Measurements from ENCODE around the gene IRF9.
A peak's percentile ranks its signal among the peaks of the same experiment; 100 is the strongest.

The IRF9 gene

GRCh38 chr14:24160850-24161804 is at the start of gene IRF9:
IRF9 (plus strand) TSS chr14:24161265; CDS start chr14:24162145, 880 bp downstream.
- DNase-seq, result peak; percentile 98

GRCh38 chr14:24113379-24113800 is 47.7 kb upstream of the IRF9 start:
- peak; percentile 12 for DNase-seq

GRCh38 chr14:24113801-24114531 is 47.1 kb upstream of the IRF9 start:
- DNase-seq, result peak; percentile 87

DNA sequence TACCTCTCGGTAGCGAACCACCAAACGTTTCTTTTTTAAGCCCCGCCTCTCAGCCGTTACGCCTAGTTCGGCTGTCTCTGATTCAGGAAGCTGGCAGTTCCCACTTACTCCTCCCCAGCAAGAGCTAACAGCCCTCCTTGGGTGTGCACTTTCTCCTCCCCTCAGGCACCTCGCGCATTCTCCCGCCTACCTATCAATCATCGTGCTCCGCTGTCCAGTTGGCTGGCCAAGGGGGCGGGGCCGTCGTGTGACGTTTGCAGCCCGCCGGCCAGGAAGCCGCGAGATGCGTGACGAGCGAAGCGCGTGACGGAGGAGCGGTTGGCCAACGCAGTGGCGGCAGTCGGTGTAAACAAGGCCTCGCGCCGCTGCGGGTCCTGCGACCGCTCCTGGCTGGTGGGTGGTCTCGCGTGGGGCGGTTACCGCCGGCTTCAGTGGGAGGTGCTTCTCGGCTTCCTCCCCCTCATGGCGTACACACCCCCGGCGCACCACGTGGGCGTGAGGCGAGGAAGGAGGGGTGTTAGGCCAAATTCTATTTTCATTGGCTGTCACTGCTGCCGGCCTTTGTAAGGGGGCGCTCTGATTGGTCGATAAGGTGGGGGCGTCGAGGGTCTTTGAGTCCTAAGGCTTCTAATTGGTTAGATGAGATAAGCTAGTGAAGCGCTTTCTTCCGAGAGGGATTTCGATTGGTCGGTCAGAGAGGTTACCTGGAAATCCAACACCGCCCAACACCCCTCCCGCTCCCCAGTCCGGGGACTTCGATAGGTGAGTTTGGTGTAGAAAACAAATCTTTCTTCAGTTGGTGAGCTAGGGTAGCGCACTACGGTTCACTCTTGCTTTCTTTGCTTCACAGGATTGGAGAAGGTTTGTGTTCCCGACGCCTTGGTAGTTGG is 46.3 kb upstream of the IRF9 start, which contains the start of the genes DCAF11 and NRL:
Gene DCAF11 (plus strand): TSS at position 246 of the 890 bp plus-strand sequence. CDS start 818 bp downstream, outside the sequence.
Gene NRL (minus strand): TSS at position 418 of the 890 bp plus-strand sequence. CDS start 32,101 bp downstream, outside the sequence.
- DNase-seq, result peak; percentile 99

- no peak for DNase-seq
These were observed 45.5 kb upstream of the IRF9 start for GRCh38 chr14:24115422-24116127.

DNA sequence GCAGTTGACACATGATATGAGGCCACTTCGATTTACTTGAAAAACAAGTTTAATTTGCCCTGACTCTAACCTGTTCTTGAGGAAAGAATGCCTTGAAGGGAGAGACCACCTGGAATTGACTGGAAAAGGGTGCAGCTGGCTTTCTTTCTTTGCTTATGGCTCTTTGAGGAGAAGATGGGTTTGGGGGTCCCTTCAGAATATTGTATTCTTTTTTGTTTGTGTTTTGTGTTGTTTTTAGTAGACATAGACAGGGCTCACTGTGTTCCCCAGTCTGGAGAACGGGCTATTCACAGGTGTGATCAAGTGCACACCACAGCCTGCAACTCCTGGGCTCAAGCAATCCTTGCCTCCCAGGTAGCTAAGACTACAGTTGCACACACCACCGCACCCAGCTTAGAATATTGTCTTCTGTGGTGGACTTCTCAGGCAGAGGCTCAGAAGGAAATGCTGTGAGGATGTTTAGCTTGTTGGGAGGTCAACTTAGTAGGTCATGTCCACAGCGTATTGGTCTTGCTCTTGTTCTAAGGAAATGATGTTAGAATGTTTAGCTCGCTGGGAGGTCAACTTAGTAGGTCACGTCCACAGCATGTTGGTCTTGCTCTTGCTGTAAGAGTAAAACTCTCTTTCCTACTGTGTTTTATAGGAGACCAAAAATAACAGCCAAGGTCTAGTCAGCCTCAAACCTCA is 44.8 kb upstream of the IRF9 start:
- DNase-seq, result no peak

DNA sequence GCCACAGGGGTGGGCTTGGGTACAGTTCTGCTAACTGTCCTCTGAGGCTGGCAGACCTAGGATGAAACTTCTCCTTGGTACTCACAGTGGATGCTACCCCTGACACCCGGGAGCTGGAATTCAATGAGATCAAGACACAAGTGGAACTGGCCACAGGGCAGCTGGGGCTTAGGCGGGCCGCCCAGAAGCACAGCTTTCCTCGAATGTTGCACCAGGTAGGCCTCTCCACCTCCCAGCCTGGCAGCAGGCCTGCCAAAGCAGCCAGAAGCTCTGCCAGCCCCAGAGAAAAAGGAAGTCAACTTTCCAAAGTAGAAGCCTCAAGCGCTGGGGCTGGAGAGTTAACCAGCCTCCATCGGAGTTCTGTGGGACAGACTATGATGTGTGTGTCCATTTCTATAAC is 43.9 kb upstream of the IRF9 start:
- DNase-seq, result no peak

DNA sequence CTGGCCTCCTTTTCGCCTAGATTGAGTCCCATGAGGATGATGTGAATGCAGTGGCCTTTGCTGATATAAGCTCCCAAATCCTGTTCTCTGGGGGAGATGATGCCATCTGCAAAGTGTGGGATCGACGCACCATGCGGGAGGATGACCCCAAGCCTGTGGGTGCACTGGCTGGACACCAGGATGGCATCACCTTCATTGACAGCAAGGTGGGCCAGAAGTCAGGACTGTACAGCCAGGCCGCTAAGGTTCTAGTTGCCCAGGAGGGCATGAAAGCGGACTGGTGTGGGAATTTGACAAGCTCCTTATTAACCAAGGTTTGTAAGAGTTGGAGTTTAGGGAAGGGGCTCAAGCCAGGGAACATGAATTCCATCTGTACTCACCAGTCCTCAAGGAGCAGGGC is 41.4 kb upstream of the IRF9 start:
- DNase-seq, result no peak

DNA sequence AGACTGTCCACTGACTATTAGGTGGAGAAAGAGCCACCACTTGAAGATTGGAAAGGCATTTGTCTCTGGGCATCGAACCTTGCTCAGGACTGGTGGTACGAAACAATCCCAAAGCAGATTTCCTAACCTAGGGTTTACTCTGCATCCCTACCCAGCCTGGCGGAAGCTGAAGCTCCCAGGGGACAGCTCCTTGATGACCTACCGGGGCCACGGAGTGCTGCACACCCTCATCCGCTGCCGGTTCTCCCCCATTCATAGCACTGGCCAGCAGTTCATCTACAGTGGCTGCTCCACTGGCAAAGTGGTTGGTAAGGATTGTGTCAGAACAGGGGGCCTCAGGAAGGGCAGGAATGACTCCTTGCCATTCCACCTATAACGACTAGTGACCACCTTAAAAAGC is 39.9 kb upstream of the IRF9 start:
- no peak for DNase-seq

DNA sequence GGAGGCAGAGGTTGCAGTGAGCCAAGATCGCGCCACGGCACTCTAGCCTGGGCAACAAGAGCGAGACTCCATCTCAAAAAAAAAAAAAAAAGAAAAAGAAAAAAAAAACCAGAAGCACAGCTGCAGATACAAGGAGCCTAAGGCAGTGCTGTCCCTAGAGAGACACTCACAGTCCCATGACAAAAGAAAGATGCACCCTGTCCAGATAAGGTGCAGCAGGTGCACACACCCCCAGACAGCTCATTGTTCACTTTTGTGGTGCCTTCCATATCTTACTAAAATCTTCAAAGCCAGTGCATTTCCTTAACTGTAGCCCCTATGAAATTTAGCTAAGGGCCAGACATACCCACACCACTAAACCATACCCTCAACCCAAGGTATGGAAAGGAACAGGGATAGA is 38.6 kb upstream of the IRF9 start:
- no peak for DNase-seq

DNA sequence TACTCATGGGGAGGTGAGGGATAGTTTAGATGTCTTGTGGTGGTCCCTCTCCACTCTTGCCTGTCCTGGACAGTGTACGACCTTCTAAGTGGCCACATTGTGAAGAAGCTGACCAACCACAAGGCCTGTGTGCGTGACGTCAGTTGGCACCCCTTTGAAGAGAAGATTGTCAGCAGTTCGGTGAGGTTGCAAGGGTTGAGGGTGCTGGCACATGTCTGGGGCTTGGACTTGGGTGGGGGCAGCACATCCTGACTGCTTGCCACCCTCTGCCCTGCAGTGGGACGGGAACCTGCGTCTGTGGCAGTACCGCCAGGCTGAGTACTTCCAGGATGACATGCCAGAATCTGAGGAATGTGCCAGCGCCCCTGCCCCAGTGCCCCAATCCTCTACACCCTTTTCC is 38.2 kb upstream of the IRF9 start:
- DNase-seq, result no peak

DNA sequence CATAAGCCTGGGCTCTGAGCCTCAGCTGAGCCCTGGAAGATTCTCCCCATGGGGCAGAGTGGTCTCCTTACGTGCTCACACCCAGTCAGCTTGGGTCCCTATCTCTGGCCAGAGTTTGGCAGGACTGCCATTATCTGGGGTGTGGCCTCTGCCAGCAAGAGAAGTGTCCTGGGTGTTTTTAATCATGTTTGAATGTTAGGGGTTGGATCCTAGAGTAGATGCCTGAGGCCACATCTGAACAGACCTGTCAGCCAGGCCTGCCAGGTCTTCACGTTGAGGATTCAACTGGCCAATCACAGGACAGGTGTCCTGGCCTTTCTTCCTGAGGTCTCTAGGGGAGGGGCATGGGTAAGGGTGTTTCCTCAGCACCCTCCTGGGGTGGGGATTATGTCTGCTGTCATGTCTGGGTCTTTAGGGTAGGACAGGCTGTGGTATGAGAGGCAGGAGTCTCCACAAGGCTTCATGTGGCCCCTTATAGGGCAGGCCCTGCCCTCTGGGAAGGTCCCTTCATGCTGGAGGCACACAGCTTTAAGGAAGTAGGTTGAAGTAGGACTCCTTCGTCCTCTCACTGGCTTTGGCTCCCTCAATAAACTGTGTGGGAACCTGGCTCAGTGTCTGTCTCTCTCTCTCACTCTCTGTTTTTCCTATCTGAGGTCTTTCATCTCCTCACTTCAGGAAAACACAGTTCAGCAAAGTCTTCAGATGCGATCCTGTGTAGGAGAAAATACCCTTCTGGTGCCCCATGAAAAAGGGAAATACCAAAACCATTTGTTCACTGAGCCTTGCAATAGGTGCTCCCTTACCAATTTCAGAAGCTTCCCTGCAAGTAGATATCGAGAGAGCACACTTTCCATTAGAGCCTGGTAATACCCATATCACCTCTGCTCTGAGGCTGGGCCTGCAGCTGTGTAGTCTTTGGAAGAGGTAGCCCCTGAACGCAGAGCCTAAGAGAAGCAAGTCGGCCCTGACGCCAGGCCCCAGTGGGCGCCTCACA is 37.3 kb upstream of the IRF9 start:
- DNase-seq, result no peak

DNA sequence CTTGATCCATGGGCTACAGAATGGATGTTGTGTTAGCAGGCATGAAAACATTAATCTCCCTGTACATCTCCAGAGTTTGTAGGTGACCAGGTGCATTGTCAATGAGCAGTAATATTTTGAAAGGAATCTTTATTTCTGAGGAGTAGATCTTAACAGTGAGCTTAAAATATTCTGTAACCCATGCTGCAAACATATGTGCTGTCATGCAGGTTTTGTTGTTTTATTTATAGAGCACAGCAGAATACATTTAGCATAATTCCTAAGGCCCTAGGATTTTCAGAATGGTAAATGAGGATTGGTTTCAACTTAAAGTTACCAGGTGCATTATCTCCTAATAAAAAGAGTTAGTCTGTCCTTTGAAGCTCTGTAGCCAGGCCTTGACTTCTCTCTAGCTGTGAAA is 34.1 kb upstream of the IRF9 start:
- DNase-seq, result no peak

GRCh38 chr14:24127673-24128072 is 33.4 kb upstream of the IRF9 start:
- DNase-seq, result no peak

GRCh38 chr14:24129410-24129998 is 31.6 kb upstream of the IRF9 start:
- no peak for DNase-seq

DNA sequence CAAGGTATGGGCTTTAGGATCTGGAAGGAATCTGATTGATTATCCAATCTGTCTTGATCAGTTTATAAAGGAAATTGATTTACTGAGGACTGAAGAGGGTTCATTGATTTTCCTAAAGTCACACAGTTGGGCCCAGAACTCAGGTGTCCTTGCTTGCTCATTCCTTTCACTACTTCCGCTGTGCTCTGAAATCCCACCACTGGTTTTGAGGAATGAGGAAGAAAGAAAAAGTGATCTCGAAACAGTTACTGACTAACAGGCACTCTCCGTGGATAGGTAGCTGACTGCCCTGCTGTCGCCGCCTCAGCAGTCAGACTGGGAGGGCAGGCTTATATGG is 30.7 kb upstream of the IRF9 start, which contains the start of gene FITM1:
Gene FITM1 (plus strand): TSS at position 280 of the 337 bp plus-strand sequence. CDS start 905 bp downstream, outside the sequence.
- no peak for DNase-seq

- no peak for DNase-seq
These were observed 30.1 kb upstream of the IRF9 start for GRCh38 chr14:24130717-24131548.

DNA sequence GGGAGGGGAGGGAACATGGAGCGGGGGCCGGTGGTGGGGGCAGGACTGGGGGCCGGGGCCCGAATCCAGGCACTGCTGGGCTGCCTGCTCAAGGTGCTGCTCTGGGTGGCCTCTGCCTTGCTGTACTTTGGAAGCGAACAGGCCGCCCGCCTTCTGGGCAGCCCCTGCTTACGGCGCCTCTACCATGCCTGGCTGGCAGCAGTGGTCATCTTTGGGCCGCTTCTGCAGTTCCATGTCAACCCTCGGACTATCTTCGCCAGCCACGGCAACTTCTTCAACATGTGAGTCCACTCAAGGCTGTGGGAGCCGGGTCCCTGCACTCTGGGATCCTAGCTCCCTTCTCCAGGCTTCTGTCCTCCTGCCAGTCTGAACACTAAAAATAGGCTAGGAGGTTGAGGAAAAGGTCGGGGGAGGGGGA is 29.5 kb upstream of the IRF9 start:
- DNase-seq, result no peak
